Transverse colon (tissue), 4 donors: Measurements from ENCODE around the gene SPESP1. TPM values are rescaled to one million over a fixed set of nuclear protein-coding genes. Genes with fewer than 3 reads are reported as not detected.
A peak's percentile ranks its signal among the peaks of the same experiment; 100 is the strongest.
"Not testable (repeated sequence)": the region's sequence is repeated elsewhere in the genome, so short reads cannot be mapped to it uniquely, and the experiment has no call there.

Source experiments
- DNase-seq: peaks from one replicate; pipeline ENCODE4 v3.0.0-alpha.2; 2019
- H3K27ac ChIP-seq, 4 donors: fragments of 200-600 bp; sonication (generic); 2 replicates each; pipeline ENCODE4 v1.5.1; 2016 to 2018; ENCODE audit warnings: inconsistent platforms in 4 of 4
- H3K27me3 ChIP-seq: fragments of 200-600 bp; sonication (generic); 2 replicates; pipeline ENCODE4 v1.5.1; 2017; ENCODE audit warnings: inconsistent platforms
- H3K36me3 ChIP-seq, 4 donors: fragments of 200-600 bp; sonication (generic); 2 replicates each; pipeline ENCODE4 v1.5.1; 2017 to 2019; ENCODE audit warnings: inconsistent platforms in 4 of 4
- H3K4me1 ChIP-seq, 4 donors: fragments of 200-600 bp; sonication (generic); 2 replicates each; pipeline ENCODE4 v1.5.1; 2017 to 2020; ENCODE audit warnings: inconsistent platforms in 4 of 4
- H3K4me3 ChIP-seq, 4 donors: fragments of 200-600 bp; sonication (generic); 1 replicate in 1 of 4; 2 replicates in 3 of 4; pipeline versions ENCODE4 v1.5.1 to v1.6.1; 2017 to 2019; ENCODE audit warnings: inconsistent platforms in 4 of 4
- H3K9me3 ChIP-seq, 2 donors: fragments of 200-600 bp; sonication (generic); 2 replicates each; pipeline ENCODE4 v1.5.1; 2017 to 2019; ENCODE audit warnings: inconsistent platforms in 2 of 2
- EP300 ChIP-seq: sonication (generic); formaldehyde crosslinking; IDR thresholded peaks from one replicate; pipeline ENCODE4 v1.6.1; 2017; ENCODE audit warnings: antibody characterized with exemption, low read depth
- POLR2A ChIP-seq: fragments of 450-650 bp; IDR thresholded peaks from one replicate; pipeline ENCODE4 v1.6.1; 2016; ENCODE audit warnings: antibody characterized with exemption, mild to moderate bottlenecking, moderate library complexity
- POLR2AphosphoS5 ChIP-seq, 3 donors: sonication (generic); formaldehyde crosslinking; IDR thresholded peaks; one replicate each; pipeline ENCODE4 v1.6.1; 2016; ENCODE audit warnings: antibody characterized with exemption in 3 of 3
- WGBS, 2 donors: methylation state at CpG; one replicate each; pipeline ENCODE4 v1.1.5; 2018; ENCODE audit warnings: low coverage in 1 of 2; 5-methylcytosine and 5-hydroxymethylcytosine counted together
- in situ Hi-C, 4 donors: fragments of 200-750 bp; cut with MboI; loops; one replicate each; pipeline versions ENCODE4 v1.15.0 to v1.15.1; 2017; ENCODE audit warnings: low sequenced_read_pairs in 3 of 4, low pct_ligation_motif_present in 1 of 4, low pct_unique_long_range_greater_than_20kb in 1 of 4
- intact Hi-C: fragments of 100-400 bp; cut with DNase I; formaldehyde crosslinking; loops from one replicate; pipeline ENCODE4 v1.15.1; 2023; ENCODE audit warnings: low total_unique reads
- total RNA-seq, 4 donors: library from RNA; depleted of rRNA; stranded (reverse); fragments of >200 nt; gene quantifications; one replicate each; pipeline ENCODE4 v1.1.0, GENCODE V29; 2016
- TF ChIP-seq, protein P1 (sequence below), 5 experiments: fragments of 200-600 bp in 3 of 5; fragments of 450-650 bp in 2 of 5; sonication (generic) in 3 of 5; IDR thresholded peaks; 1 replicate in 2 of 5; 2 replicates in 3 of 5; pipeline ENCODE4 v1.5.1; 2016 to 2017; ENCODE audit warnings: antibody characterized with exemption in 5 of 5, inconsistent platforms in 3 of 5, mild to moderate bottlenecking in 2 of 5, moderate library complexity in 1 of 5

Gene SPESP1
- total RNA-seq, 4 donors from 2014 or later = 1.5 to 2.5 TPM; not detected in 2

DNA sequence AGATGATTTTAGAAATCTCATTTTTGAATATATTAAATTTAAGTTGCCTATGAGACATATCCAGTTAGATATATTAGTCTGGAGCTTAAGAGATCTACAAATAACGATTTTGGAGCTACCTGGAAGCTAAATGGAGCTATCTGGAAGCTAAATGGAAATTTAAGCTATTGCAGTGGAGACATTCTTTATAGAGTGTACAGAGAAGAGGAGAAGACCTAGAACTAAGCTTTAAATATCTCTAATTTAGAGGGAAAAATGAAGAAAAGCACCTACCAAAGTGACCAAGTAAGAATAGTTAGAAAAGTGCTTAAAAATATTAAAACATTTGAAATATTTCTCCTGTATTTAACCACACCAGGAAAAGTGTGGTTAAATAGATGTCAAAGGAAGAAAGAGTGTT lies 28.3 kb downstream of the SPESP1 start:
- intact Hi-C loops (no loop called here), in situ Hi-C loops (no loop called here)
- no peak for DNase-seq
- WGBS, 2 donors = 22 to 33% methylated on average over 1 of the region's 1 CpG
- no peaks in the 10 kb centered on the region for H3K4me1 ChIP-seq
- TF ChIP-seq, protein P1, sequence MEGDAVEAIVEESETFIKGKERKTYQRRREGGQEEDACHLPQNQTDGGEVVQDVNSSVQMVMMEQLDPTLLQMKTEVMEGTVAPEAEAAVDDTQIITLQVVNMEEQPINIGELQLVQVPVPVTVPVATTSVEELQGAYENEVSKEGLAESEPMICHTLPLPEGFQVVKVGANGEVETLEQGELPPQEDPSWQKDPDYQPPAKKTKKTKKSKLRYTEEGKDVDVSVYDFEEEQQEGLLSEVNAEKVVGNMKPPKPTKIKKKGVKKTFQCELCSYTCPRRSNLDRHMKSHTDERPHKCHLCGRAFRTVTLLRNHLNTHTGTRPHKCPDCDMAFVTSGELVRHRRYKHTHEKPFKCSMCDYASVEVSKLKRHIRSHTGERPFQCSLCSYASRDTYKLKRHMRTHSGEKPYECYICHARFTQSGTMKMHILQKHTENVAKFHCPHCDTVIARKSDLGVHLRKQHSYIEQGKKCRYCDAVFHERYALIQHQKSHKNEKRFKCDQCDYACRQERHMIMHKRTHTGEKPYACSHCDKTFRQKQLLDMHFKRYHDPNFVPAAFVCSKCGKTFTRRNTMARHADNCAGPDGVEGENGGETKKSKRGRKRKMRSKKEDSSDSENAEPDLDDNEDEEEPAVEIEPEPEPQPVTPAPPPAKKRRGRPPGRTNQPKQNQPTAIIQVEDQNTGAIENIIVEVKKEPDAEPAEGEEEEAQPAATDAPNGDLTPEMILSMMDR (IDR thresholded peaks at IDR 0.05) = no peak
- TF ChIP-seq EP300 (no peak), POLR2AphosphoS5 (IDR thresholded peaks at IDR 0.05) (no peak), POLR2A (no peak)
- H3K4me3 ChIP-seq = no peak overlapping the region
- no peaks in the 10 kb centered on the region for H3K36me3 ChIP-seq
- no peak overlapping the region for H3K27ac ChIP-seq
- H3K27me3 ChIP-seq = peaks cover 41% of the 10 kb centered on the region
- no peaks in the 10 kb centered on the region for H3K9me3 ChIP-seq

DNA sequence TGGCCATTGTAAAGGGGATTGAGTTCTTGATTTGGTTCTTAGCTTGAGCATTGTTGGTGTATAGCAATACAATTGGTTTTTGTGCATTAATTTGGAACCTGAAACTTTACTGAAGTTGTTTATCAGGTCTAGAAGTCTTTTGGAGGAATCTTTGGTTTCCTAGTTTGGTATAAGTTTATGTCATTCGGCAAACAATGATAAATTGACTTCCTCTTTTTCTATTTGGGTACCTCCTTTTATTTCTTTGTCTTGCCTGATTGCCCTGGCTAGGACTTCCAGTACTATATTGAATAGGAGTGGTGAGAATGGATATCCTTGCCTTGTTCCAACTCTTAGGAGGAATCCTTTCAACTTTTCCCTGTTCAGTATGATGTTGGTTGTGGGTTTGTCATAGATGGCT lies 32.1 kb downstream of the SPESP1 start:
- in situ Hi-C loops = no loop called here
- peaks cover 0 to 9% (median 0%) of the 10 kb centered on the region in 4 donors for H3K4me1 ChIP-seq
- no peak overlapping the region for H3K4me3 ChIP-seq
- H3K9me3 ChIP-seq = no peaks in the 10 kb centered on the region
- H3K36me3 ChIP-seq = no peaks in the 10 kb centered on the region
- intact Hi-C loops = no loop called here
- 35 to 38% methylated on average over 1 of the region's 1 CpG for WGBS, 2 donors
- H3K27me3 ChIP-seq = peaks cover 25% of the 10 kb centered on the region
- H3K27ac ChIP-seq = no peak overlapping the region
- no peak for TF ChIP-seq EP300
- no peak for TF ChIP-seq POLR2A
- TF ChIP-seq, protein P1 (IDR thresholded peaks at IDR 0.05) = no peak
- no peak for TF ChIP-seq POLR2AphosphoS5 (IDR thresholded peaks at IDR 0.05)
- DNase-seq = no peak

DNA sequence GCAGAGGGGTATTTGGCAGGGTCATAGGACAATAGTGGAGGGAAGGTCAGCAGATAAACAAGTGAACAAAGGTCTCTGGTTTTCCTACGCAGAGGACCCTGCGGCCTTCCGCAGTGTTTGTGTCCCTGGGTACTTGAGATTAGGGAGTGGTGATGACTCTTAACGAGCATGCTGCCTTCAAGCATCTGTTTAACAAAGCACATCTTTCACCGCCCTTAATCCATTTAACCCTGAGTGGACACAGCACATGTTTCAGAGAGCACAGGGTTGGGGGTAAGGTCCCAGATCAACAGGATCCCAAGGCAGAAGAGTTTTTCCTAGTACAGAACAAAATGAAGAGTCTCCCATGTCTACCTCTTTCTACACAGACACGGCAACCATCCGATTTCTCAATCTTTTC lies 33.4 kb downstream of the SPESP1 start:
- WGBS, 2 donors = 87 to 100% methylated on average over 2 to 7 of the region's 7 CpGs
- intact Hi-C loops, H3K9me3 ChIP-seq, in situ Hi-C loops, H3K36me3 ChIP-seq, H3K4me3 ChIP-seq, DNase-seq, H3K27ac ChIP-seq: not testable (repeated sequence)
- H3K4me1 ChIP-seq = peaks cover 0 to 11% (median 0%) of the 10 kb centered on the region in 4 donors
- H3K27me3 ChIP-seq = peaks cover 15% of the 10 kb centered on the region

DNA sequence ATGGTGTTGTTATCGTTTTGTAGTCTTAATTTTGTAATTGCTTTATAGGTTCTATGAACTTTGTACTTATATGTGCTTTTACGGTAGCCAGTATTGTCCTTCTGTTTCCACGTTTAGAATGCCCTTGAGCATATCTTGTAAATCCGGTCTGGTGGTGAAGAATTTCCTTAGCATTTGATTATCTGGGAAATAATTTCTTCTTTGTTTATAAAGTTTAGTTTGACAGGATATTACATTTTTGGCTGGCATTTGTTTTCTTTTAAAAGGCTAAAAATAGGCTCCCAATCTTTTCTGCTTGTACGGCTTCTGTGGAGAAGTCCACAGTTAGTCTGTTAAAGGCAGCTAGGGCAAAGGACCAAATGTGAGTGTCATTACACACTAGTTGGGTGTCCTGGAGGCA lies 36.7 kb downstream of the SPESP1 start:
- TF ChIP-seq, protein P1 (IDR thresholded peaks at IDR 0.05) = no peak
- TF ChIP-seq POLR2A (no peak), EP300 (no peak), POLR2AphosphoS5 (IDR thresholded peaks at IDR 0.05) (no peak)
- no peak for DNase-seq
- Histone ChIP-seq H3K27ac (peak overlapping the region in 1 of 4 donors; percentile 19), H3K9me3 (peaks cover 14 to 18% of the 10 kb centered on the region in 2 donors), H3K27me3 (peaks cover 2% of the 10 kb centered on the region), H3K4me1 (peaks cover 0 to 11% (median 0%) of the 10 kb centered on the region in 4 donors), H3K36me3 (no peaks in the 10 kb centered on the region), H3K4me3 (no peak overlapping the region)
- in situ Hi-C loops (no loop called here), intact Hi-C loops (no loop called here)
- WGBS, 2 donors = 30 to 34% methylated on average over 2 to 5 of the region's 5 CpGs

DNA sequence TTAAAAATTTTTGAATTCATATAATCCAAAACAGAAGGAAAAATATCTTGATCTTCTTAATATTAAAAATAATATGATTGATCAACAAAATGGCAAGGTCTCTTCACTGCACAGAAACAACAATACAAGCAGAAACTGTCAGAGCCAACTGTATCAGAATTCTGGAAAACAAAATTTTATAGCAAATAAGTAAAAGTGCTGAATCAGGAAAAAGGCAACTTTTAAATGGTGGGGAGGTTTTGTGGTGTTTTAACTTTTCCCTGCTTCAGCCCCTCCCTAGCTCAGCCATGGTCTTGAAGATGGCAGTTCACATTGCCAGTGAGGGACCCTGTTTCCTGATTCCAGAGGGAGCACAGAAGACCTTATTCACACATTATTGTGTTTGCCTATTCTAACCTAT lies 37.6 kb downstream of the SPESP1 start:
- in situ Hi-C loops = no loop called here
- no peak for DNase-seq
- TF ChIP-seq POLR2AphosphoS5 (IDR thresholded peaks at IDR 0.05) (no peak), POLR2A (no peak)
- TF ChIP-seq, protein P1 (IDR thresholded peaks at IDR 0.05) = no peak
- H3K27ac ChIP-seq = no peak overlapping the region
- peaks cover 14 to 18% of the 10 kb centered on the region in 2 donors for H3K9me3 ChIP-seq
- H3K4me1 ChIP-seq = peaks cover 0 to 15% (median 0%) of the 10 kb centered on the region in 4 donors
- H3K4me3 ChIP-seq = no peak overlapping the region
- H3K27me3 ChIP-seq = no peaks in the 10 kb centered on the region
- no peaks in the 10 kb centered on the region for H3K36me3 ChIP-seq
- intact Hi-C loops = no loop called here
